GM12892 (cell line): ENCODE data around the gene LHX4. TPM values are rescaled to one million over a fixed set of nuclear protein-coding genes. Genes with fewer than 3 reads are reported as not detected.

Experiments
- DNase-seq: peaks from one replicate; pipeline ENCODE4 v3.0.0; 2011; ENCODE audit not compliant: insufficient read length
- FAIRE-seq: peaks from 2 replicates; lab custom pipeline; 2011; peaks lifted over from hg19 to GRCh38; lab: Jason Lieb, UNC
- POLR2A ChIP-seq: IDR thresholded peaks from 2 replicates; pipeline ENCODE4 v1.6.1; 2011; ENCODE audit warnings: low read depth, low read length, control low read depth
- POLR2AphosphoS5 ChIP-seq: IDR thresholded peaks from 2 replicates; pipeline ENCODE4 v1.6.1; 2011; ENCODE audit warnings: low read depth, low read length, control low read depth
- TAF1 ChIP-seq: IDR thresholded peaks from 2 replicates; pipeline ENCODE4 v1.6.1; 2011; ENCODE audit warnings: low read depth, mild to moderate bottlenecking, control low read depth, low read length, borderline replicate concordance
- polyA plus RNA-seq: library from polyadenylated mRNA; unstranded; fragments of >200 nt; gene quantifications from one replicate; pipeline ENCODE4 v1.2.1, GENCODE V29; 2012; ENCODE audit warnings: missing spikeins, inconsistent platforms; ENCODE audit not compliant: missing spikeins

LHX4 gene
- polyA plus RNA-seq, result 1.3 TPM

- TF ChIP-seq TAF1 (no peak), POLR2AphosphoS5 (no peak), POLR2A (no peak)
- peak; percentile 59 for DNase-seq
- no peak for FAIRE-seq
Measured at GRCh38 chr1:180229483-180230415, at the start of gene LHX4. TSS of gene LHX4 (plus strand) at chr1:180230264. CDS start at chr1:180230530, 266 bp downstream.

GRCh38 chr1:180181048-180181447 is 49.0 kb upstream of the LHX4 start:
- DNase-seq, result no peak

GRCh38 chr1:180181996-180182642 is 47.9 kb upstream of the LHX4 start:
- TF ChIP-seq TAF1, result no peak
- no peak for TF ChIP-seq POLR2AphosphoS5
- no peak for TF ChIP-seq POLR2A
- DNase-seq (no peak), FAIRE-seq (no peak)

More at GRCh38 chr1:180181048-180181447, 49.0 kb upstream of the LHX4 start:
- TF ChIP-seq TAF1, result no peak
- no peak for TF ChIP-seq POLR2AphosphoS5
- no peak for TF ChIP-seq POLR2A
- FAIRE-seq, result no peak

GRCh38 chr1:180182643-180183311 is 47.3 kb upstream of the LHX4 start:
- no peak for FAIRE-seq
- no peak for DNase-seq
- TF ChIP-seq POLR2A (no peak), POLR2AphosphoS5 (no peak), TAF1 (no peak)

- DNase-seq (no peak), FAIRE-seq (no peak)
- TF ChIP-seq POLR2AphosphoS5, result no peak
- no peak for TF ChIP-seq POLR2A
- no peak for TF ChIP-seq TAF1
Measured at GRCh38 chr1:180183426-180183825, 46.6 kb upstream of the LHX4 start.

GRCh38 chr1:180184041-180184440 is 46.0 kb upstream of the LHX4 start:
- TF ChIP-seq POLR2A, result no peak
- no peak for TF ChIP-seq TAF1
- no peak for TF ChIP-seq POLR2AphosphoS5
- FAIRE-seq (no peak), DNase-seq (no peak)

- FAIRE-seq, result no peak
- DNase-seq, result no peak
- TF ChIP-seq POLR2A (no peak), POLR2AphosphoS5 (no peak), TAF1 (no peak)
Measured at GRCh38 chr1:180185281-180185680, 44.8 kb upstream of the LHX4 start.

- DNase-seq (no peak), FAIRE-seq (no peak)
- TF ChIP-seq POLR2A, result no peak
- TF ChIP-seq TAF1, result no peak
- no peak for TF ChIP-seq POLR2AphosphoS5
Measured at GRCh38 chr1:180185971-180186645, 44.0 kb upstream of the LHX4 start.

- FAIRE-seq, result no peak
- DNase-seq, result no peak
- no peak for TF ChIP-seq TAF1
Measured at GRCh38 chr1:180186831-180187230, 43.2 kb upstream of the LHX4 start.

- FAIRE-seq (no peak), DNase-seq (no peak)
- TF ChIP-seq POLR2AphosphoS5, result no peak
- no peak for TF ChIP-seq TAF1
- TF ChIP-seq POLR2A, result no peak
Measured at GRCh38 chr1:180187626-180188025, 42.4 kb upstream of the LHX4 start.

GRCh38 chr1:180188091-180188506 is 42.0 kb upstream of the LHX4 start:
- DNase-seq (peak; percentile 53), FAIRE-seq (no peak)
- TF ChIP-seq POLR2AphosphoS5 (no peak), POLR2A (no peak), TAF1 (no peak)

- FAIRE-seq (no peak), DNase-seq (no peak)
- TF ChIP-seq POLR2AphosphoS5 (no peak), POLR2A (no peak), TAF1 (no peak)
Measured at GRCh38 chr1:180188684-180189175, 41.3 kb upstream of the LHX4 start.
